Stomach (tissue), 4 donors: ENCODE data around the gene TMEM135.
"Not testable (repeated sequence)": the region's sequence is repeated elsewhere in the genome, so short reads cannot be mapped to it uniquely, and the experiment has no call there.

Experiments
- EP300 ChIP-seq: sonication (generic); formaldehyde crosslinking; IDR thresholded peaks from one replicate; pipeline ENCODE4 v1.6.1; 2017; ENCODE audit warnings: antibody characterized with exemption
- POLR2A ChIP-seq, 4 donors: fragments of 450-650 bp; IDR thresholded peaks; one replicate each; pipeline ENCODE4 v1.6.1; 2016; ENCODE audit warnings: antibody characterized with exemption in 4 of 4, control low read depth in 2 of 4, mild to moderate bottlenecking in 1 of 4, moderate library complexity in 1 of 4
- TF ChIP-seq, protein P1 (sequence below), 7 experiments: fragments of 450-650 bp in 4 of 7; fragments of 200-600 bp in 3 of 7; sonication (generic) in 3 of 7; IDR thresholded peaks; one replicate each; pipeline ENCODE4 v1.5.1; 2016 to 2019; ENCODE audit warnings: antibody characterized with exemption in 7 of 7, control low read depth in 2 of 7, mild to moderate bottlenecking in 1 of 7

DNA sequence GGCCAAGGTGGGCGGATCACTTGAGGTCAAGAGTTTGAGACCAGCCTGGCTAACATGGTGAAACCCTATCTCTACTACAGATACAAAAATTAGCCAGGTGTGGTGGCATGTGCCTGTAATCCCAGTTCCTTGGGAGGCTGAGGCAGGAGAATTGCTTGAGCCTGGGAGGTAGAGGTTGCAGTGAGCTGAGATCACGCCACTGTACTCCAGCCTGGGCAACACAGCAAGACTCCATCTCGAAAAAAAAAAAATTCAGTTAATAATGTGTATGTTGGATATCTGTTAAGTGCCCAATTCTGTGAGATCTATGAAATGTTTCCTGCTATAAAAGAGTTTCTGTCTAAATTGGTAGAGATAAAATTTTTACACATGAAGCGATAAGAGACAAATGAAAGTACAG, 45.4 kb upstream of the TMEM135 start:
- TF ChIP-seq, protein P1, sequence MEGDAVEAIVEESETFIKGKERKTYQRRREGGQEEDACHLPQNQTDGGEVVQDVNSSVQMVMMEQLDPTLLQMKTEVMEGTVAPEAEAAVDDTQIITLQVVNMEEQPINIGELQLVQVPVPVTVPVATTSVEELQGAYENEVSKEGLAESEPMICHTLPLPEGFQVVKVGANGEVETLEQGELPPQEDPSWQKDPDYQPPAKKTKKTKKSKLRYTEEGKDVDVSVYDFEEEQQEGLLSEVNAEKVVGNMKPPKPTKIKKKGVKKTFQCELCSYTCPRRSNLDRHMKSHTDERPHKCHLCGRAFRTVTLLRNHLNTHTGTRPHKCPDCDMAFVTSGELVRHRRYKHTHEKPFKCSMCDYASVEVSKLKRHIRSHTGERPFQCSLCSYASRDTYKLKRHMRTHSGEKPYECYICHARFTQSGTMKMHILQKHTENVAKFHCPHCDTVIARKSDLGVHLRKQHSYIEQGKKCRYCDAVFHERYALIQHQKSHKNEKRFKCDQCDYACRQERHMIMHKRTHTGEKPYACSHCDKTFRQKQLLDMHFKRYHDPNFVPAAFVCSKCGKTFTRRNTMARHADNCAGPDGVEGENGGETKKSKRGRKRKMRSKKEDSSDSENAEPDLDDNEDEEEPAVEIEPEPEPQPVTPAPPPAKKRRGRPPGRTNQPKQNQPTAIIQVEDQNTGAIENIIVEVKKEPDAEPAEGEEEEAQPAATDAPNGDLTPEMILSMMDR (IDR thresholded peaks at IDR 0.05), result not testable (repeated sequence)
- TF ChIP-seq POLR2A (IDR thresholded peaks at IDR 0.05); EP300: not testable (repeated sequence)
